ENCODE measurements around the gene IL15RA. TPM values are rescaled to one million over a fixed set of nuclear protein-coding genes. Genes with fewer than 3 reads are reported as not detected.

Gene IL15RA
- total RNA-seq, 1 donor from 2014 or later: 23.1 TPM

DNA sequence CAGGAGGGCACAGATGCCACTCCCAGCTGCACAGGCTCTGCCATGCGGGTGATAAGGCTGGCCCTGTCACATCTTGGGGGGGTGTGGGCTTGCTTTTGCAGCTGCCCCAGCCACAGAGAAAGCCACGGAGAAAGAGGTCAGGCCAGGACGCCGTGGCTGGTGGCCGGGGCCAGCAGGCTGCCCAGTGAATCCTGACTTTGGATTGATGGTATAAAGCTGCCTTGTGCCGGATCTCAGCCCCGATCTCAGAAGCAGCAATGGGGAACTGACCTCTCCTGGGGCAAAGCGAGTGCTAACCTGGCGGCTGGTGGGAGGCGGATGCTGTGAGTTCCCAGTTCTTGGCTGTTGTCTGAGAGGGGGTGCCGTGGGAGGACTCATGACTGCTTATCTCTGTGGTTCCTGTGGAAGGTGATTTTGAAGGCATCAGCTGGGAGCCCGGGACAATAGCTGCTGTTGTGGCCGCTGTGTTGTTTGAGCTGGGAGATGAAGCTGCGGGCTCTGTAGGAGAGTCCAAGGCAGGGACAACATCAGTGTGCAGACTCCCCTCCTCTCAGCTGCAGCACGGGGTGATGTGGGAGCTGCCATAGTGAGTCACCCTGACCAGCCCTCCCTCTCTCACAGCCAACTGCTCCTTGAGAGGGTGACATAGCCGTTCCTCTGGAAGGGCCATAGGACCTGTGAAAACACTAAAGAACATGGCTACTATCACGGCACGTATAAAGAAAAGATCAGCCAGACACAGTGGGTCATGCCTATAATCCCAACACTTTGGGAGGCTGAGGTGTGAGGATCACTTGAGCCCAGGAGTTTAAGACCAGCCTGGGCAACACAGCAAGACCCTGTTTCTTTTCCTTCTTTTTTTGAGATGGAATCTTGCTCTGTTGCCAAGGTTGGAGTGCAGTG is 17.0 kb downstream of the IL15RA start:
- no peaks in the 10 kb centered on the region for H3K36me3 ChIP-seq (ENCODE audit: control insufficient read depth, insufficient read depth, low read length)
- DNase-seq (ENCODE audit: low read depth): no peak
- no peak overlapping the region for H3K4me3 ChIP-seq (ENCODE audit: low read depth, low read length)
- H3K27me3 ChIP-seq (ENCODE audit: control insufficient read depth, insufficient read depth, low read length): no peaks in the 10 kb centered on the region
- TF ChIP-seq CTCF (IDR thresholded peaks at IDR 0.05; ENCODE audit: insufficient read depth, low read length, poor library complexity, severe bottlenecking): no peak

GRCh38 chr10:5959581-5960069 is 17.7 kb downstream of the IL15RA start:
- TF ChIP-seq CTCF (IDR thresholded peaks at IDR 0.05; ENCODE audit: insufficient read depth, low read length, poor library complexity, severe bottlenecking): no peak

GRCh38 chr10:5959142-5959541 is 18.2 kb downstream of the IL15RA start:
- Histone ChIP-seq H3K36me3 (ENCODE audit: control insufficient read depth, insufficient read depth, low read length) (no peaks in the 10 kb centered on the region), H3K4me3 (ENCODE audit: low read depth, low read length) (no peak overlapping the region), H3K27me3 (ENCODE audit: control insufficient read depth, insufficient read depth, low read length) (no peaks in the 10 kb centered on the region)
- no peak for TF ChIP-seq CTCF (IDR thresholded peaks at IDR 0.05; ENCODE audit: insufficient read depth, low read length, poor library complexity, severe bottlenecking)
- no peak for DNase-seq (ENCODE audit: low read depth)

More at GRCh38 chr10:5959581-5960069, 17.7 kb downstream of the IL15RA start:
- no peaks in the 10 kb centered on the region for H3K27me3 ChIP-seq (ENCODE audit: control insufficient read depth, insufficient read depth, low read length)
- no peak overlapping the region for H3K4me3 ChIP-seq (ENCODE audit: low read depth, low read length)
- no peaks in the 10 kb centered on the region for H3K36me3 ChIP-seq (ENCODE audit: control insufficient read depth, insufficient read depth, low read length)
- DNase-seq (ENCODE audit: low read depth): no peak

DNA sequence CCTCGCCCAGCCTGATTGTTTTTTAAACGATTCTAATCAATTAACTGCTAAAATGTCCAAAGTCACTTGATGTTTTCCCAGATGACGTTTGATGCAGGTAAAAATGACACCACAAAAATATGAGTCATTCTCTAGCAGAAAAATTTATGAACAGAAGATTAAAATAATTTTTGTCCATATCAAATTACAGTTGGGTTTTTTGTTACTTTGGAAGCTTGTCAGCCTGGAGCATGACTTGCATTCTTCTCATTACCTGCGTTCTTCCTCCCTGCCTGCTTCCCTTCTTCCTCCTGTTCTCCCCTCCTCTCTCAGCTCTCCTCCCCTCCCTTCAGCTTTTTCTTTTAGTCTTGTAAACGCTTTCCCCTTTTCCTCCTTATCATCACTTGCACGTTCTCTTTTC is 18.7 kb downstream of the IL15RA start:
- DNase-seq (ENCODE audit: low read depth): no peak
- no peak for TF ChIP-seq CTCF (IDR thresholded peaks at IDR 0.05; ENCODE audit: insufficient read depth, low read length, poor library complexity, severe bottlenecking)

DNA sequence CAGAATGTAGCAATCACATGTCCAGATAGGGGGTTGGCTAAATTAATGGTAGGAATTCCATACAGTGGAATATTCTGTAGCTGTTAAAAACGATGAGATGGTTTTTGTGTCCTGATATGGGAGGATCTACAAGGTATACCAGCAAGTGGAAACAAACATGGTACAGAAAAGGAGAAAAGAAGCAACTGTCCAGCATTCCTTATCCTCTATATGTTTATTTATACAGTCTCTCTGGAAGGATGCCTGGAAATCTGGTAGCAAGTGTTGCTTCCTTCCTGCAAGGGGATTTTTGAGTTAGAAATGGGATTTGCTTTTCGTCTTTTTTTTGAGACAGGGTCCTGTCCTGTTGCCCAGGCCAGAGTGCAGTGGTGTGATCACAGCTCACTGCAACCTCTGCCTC is 19.3 kb downstream of the IL15RA start:
- Histone ChIP-seq H3K27me3 (ENCODE audit: control insufficient read depth, insufficient read depth, low read length) (no peaks in the 10 kb centered on the region), H3K36me3 (ENCODE audit: control insufficient read depth, insufficient read depth, low read length) (no peaks in the 10 kb centered on the region), H3K4me3 (ENCODE audit: low read depth, low read length) (no peak overlapping the region)
- DNase-seq (ENCODE audit: low read depth): no peak
- no peak for TF ChIP-seq CTCF (IDR thresholded peaks at IDR 0.05; ENCODE audit: insufficient read depth, low read length, poor library complexity, severe bottlenecking)

More for the DNA sequence above, 18.7 kb downstream of the IL15RA start:
- Histone ChIP-seq H3K36me3 (ENCODE audit: control insufficient read depth, insufficient read depth, low read length) (no peaks in the 10 kb centered on the region), H3K27me3 (ENCODE audit: control insufficient read depth, insufficient read depth, low read length) (no peaks in the 10 kb centered on the region), H3K4me3 (ENCODE audit: low read depth, low read length) (no peak overlapping the region)
